Raji (cell line): Measurements from ENCODE around the gene MRPL23.

ENCODE experiments used
- POLR2A ChIP-seq: IDR thresholded peaks from 2 replicates; pipeline ENCODE4 v1.6.1; 2011; ENCODE audit warnings: low read depth, low read length, control low read depth; ENCODE audit not compliant: insufficient read depth

The MRPL23 gene

GRCh38 chr11:1946812-1947484, at the start of gene MRPL23:
Gene MRPL23, plus strand, starts transcription at chr11:1947332. Its CDS starts 31 bp downstream, at chr11:1947363.
- no peak for TF ChIP-seq POLR2A

- no peak for TF ChIP-seq POLR2A
These were observed 48.0 kb upstream of the MRPL23 start for GRCh38 chr11:1899090-1899489.

GRCh38 chr11:1899686-1900085, 47.4 kb upstream of the MRPL23 start:
- no peak for TF ChIP-seq POLR2A

GRCh38 chr11:1906181-1906580, 41.0 kb upstream of the MRPL23 start:
- TF ChIP-seq POLR2A = no peak

GRCh38 chr11:1906611-1907423, 40.3 kb upstream of the MRPL23 start:
- TF ChIP-seq POLR2A = no peak

- TF ChIP-seq POLR2A = no peak
These were observed 38.5 kb upstream of the MRPL23 start for GRCh38 chr11:1908618-1909017.

- TF ChIP-seq POLR2A = no peak
These were observed 37.6 kb upstream of the MRPL23 start for GRCh38 chr11:1909524-1909923.

- TF ChIP-seq POLR2A = no peak
These were observed 34.7 kb upstream of the MRPL23 start for GRCh38 chr11:1912289-1912878.

GRCh38 chr11:1913271-1914060, 33.7 kb upstream of the MRPL23 start:
- TF ChIP-seq POLR2A = no peak

GRCh38 chr11:1915795-1916131, 31.4 kb upstream of the MRPL23 start:
- TF ChIP-seq POLR2A = no peak

GRCh38 chr11:1916132-1916985, 30.8 kb upstream of the MRPL23 start:
- no peak for TF ChIP-seq POLR2A

GRCh38 chr11:1916986-1917522, 30.1 kb upstream of the MRPL23 start:
- TF ChIP-seq POLR2A = no peak

- no peak for TF ChIP-seq POLR2A
These were observed 29.4 kb upstream of the MRPL23 start for GRCh38 chr11:1917523-1918435.

- TF ChIP-seq POLR2A = no peak
These were observed 28.5 kb upstream of the MRPL23 start for GRCh38 chr11:1918436-1919315.
